PFSK-1 (cell line): ENCODE results near the gene PARD6A.

Experiments used
- POLR2AphosphoS5 ChIP-seq: IDR thresholded peaks from 2 replicates; pipeline ENCODE4 v1.6.1; 2012; ENCODE audit warnings: low read depth, mild to moderate bottlenecking, control low read depth, low read length, moderate library complexity
- REST ChIP-seq, 2 experiments: IDR thresholded peaks; 2 replicates each; pipeline versions ENCODE4 v1.6.1 to v1.8.0; 2011 to 2012; ENCODE audit warnings: low read depth in 2 of 2, low read length in 2 of 2, control low read depth in 1 of 2, inconsistent platforms in 1 of 2, mild to moderate bottlenecking in 1 of 2, moderate library complexity in 1 of 2; ENCODE audit not compliant: insufficient read depth in 1 of 2
- SIN3A ChIP-seq: IDR thresholded peaks from 2 replicates; pipeline ENCODE4 v1.6.1; 2012; ENCODE audit warnings: mild to moderate bottlenecking, low read length, moderate library complexity, borderline replicate concordance; ENCODE audit not compliant: insufficient read depth
- TAF1 ChIP-seq: IDR thresholded peaks from 2 replicates; pipeline ENCODE4 v1.6.1; 2012; ENCODE audit warnings: low read length, control low read depth, borderline replicate concordance; ENCODE audit not compliant: insufficient read depth

- TF ChIP-seq SIN3A, result no peak
- no peak for TF ChIP-seq REST (IDR thresholded peaks at IDR 0.05; ENCODE audit: insufficient read depth in 1 of 2, low read depth in 2 of 2, low read length in 2 of 2)
- no peak for TF ChIP-seq TAF1
- no peak for TF ChIP-seq POLR2AphosphoS5
These were observed 32.5 kb upstream of the PARD6A start for GRCh38 chr16:67628216-67628615.
